AG09309 (cell line): ENCODE data around the gene SCARF2.

ENCODE experiments used
- DNase-seq: peaks from one replicate; pipeline ENCODE4 v3.0.0-alpha.2; 2010; ENCODE audit warnings: low read depth
- H3K4me3 ChIP-seq: 2 replicates; pipeline ENCODE4 v1.5.1; 2011; ENCODE audit warnings: mild to moderate bottlenecking, low read depth, low read length, moderate library complexity; ENCODE audit not compliant: control insufficient read depth
- TF ChIP-seq, protein P1 (sequence below): IDR thresholded peaks from 2 replicates; pipeline ENCODE4 v1.5.1; 2011; ENCODE audit warnings: mild to moderate bottlenecking, low read depth, low read length, inconsistent platforms; ENCODE audit not compliant: insufficient read depth, control insufficient read depth; ENCODE audit errors: missing control alignments

SCARF2 gene

DNA sequence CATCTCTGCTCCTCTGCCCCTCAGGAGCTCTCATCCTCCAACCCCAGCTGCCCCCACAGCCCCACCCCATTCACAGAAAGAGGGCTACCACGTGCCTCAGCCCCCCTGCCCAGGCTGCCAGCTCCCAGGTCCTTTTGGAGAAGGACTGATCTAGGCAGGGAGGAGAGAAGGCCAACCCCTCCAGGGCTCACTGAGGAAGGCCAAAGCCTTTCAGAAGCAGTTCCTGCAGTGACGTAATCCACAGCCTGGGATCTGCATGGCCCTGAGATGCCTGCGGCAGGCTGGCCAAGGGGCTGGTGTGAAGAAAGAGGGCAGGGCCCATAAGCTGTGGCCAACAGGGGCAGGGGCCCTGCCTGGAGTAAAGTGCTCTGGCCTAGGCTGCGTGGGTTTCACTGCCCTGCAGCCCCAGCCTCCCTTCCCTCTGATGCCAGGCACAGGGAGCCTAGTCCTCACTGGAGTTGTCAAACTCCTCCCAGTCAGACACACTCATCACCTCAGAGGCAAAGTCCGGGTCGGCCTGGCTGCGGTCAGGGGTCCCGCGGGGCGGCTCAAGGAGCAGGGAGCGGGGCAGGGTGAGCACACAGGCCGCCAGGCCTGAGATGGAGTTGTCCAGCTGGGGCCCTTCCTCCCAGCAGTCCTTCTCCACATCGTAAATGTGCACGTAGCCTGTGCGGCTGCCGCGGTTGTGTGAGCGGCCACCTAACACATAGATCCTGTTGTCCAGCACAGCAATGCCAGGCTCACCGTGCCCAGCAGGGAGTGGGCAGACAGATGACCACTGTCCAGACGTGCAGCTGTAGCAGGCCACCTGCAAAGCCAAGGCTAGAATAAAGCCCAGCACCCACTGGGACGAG lies 4.2 kb upstream of the SCARF2 start:
- TF ChIP-seq, protein P1, sequence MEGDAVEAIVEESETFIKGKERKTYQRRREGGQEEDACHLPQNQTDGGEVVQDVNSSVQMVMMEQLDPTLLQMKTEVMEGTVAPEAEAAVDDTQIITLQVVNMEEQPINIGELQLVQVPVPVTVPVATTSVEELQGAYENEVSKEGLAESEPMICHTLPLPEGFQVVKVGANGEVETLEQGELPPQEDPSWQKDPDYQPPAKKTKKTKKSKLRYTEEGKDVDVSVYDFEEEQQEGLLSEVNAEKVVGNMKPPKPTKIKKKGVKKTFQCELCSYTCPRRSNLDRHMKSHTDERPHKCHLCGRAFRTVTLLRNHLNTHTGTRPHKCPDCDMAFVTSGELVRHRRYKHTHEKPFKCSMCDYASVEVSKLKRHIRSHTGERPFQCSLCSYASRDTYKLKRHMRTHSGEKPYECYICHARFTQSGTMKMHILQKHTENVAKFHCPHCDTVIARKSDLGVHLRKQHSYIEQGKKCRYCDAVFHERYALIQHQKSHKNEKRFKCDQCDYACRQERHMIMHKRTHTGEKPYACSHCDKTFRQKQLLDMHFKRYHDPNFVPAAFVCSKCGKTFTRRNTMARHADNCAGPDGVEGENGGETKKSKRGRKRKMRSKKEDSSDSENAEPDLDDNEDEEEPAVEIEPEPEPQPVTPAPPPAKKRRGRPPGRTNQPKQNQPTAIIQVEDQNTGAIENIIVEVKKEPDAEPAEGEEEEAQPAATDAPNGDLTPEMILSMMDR: no peak
- no peak for DNase-seq
- H3K4me3 ChIP-seq: no peak overlapping the region

DNA sequence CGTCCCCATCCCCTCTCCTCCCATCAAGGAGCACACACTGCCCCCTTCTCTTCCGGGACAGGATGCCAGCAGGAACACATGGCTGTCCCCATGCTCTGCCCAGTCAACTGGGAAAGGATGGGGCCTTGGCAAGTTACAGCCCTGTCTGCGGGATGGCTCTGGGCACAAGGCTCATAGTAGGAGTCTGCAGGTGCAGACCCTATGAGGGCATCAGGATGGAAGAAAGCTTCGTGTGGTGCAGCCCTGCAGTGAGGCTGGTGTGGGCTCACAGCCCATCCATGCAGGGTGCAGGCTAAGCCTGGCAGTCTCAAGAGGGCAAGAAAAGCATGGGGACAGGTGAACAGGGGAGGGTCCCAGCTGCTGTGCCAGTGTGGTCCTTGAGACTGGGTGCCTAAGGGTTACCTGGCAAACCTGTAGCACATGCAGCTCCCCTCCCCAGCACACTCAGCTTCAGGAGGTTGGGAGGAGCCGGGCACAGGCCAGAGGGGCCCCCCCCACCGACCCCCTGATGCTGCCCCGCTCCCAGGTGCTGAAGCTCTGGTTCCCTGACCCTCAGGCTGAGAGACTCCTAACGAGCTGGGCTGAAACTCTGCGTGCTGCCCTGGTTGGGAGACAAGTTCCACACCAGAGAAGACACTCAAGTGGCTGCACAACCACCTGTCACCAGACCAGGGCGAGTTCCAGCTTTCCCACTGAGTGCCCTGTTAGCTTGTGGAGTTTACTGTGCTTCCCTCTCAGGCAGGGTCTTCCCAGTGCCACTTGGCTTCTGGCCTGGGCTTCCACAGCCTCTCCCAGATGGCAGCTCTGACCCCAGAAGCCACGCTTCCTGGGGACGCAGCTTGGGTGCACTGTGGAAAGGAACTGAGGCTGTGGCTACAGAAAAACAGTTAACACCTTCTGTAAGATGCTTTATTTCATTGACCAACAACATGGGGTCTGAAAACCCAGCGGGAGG lies 3.3 kb upstream of the SCARF2 start:
- TF ChIP-seq, protein P1: no peak
- no peak for DNase-seq
- H3K4me3 ChIP-seq: no peak overlapping the region

DNA sequence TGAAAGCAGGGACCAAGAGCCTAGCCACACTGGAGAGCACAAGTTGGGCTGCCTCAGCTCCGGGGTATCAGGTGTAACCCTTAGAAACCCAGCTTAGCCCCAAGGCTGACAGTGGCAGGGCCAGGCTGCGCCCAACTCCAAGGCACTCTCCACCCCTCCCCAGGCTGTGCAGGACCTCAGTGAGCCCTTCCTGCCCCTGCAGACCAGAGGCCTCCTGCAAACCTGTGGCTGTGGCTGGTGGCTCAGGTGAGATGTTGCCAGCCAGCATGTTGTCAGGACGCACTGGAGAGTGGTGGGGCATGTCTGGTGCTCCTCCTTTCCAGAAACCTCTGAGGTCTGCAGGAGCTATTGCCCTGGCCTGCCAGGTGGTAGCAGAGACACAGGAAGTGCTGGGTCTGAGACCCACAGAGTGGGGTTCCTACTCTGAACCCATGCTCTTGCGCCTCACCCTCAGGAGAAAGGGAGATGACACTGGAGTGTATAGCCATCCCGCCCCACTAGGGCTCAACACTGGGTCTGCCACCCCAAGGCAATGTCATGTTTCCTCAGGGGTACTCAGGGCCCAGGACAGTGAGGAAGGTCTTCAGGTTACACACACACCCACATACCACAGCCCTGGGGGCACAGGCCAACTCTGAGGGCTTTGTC lies 2.4 kb upstream of the SCARF2 start:
- no peak overlapping the region for H3K4me3 ChIP-seq
- TF ChIP-seq, protein P1: no peak
- DNase-seq: no peak

DNA sequence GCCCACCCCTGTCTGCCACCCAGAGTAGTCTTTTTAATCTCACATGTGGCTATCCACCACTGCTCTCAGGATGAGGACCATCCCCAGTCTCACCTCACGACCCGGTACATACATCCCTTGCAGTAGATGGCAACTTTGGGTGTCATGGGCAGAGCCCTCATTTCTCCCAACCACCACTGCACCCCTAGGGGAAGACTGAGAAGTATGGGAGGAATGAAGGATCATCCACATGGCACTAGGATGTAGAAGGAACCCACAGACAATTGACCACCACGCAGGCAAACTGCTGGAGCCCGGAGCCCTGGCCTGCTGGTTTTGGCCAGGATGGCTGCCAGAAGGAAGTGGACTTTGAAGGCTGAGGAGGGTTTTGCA lies 1.9 kb upstream of the SCARF2 start:
- DNase-seq: no peak
- no peak overlapping the region for H3K4me3 ChIP-seq

DNA sequence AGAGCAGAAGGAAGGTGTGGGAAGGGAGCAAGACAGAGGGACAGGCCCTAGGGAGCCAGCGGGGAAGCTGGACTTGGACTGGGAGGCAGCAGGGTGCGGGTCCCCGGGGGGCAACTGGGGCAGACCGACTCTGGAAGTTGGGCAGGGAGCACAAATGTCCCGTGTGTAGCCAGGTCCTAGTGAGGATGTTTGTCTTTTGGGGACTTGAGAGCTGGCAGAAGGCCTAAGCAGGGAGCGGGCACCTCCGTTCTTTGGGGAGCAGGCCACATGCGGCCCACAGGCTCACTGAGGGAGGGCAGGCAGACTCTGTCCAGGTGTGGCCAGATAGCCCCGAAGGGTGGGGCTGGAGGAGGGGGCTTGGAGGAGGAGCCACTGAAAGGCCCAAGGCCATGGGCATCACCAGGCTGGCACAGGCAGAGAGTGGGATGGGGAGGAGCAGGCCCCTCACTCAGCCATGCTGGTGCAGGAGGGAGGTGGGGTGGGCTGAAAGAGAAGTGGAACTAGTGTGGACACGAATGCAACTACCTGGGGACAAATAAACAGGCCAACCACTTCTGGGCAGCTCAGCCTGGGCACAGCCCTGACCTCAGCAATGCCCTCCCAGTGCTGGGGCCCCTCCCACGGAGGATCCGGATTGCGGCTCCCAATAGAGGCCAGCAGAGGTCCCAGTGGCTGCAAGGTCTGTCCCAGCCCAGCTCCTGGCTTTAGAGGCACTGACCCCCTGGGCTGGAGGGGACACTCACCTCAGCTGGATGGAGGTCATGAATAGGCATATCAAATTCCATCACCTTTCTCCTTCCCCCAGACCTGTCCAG lies 1.3 kb upstream of the SCARF2 start:
- H3K4me3 ChIP-seq: peak overlapping the region; percentile 91
- TF ChIP-seq, protein P1: peak; percentile 50

More for the DNA sequence above, 1.9 kb upstream of the SCARF2 start:
- TF ChIP-seq, protein P1: no peak

GRCh38 chr22:20438427-20438677 lies 727 bp upstream of the SCARF2 start:
- DNase-seq: no peak
- TF ChIP-seq, protein P1: no peak
- peak overlapping the region; percentile 91 for H3K4me3 ChIP-seq

More for the DNA sequence above, 1.3 kb upstream of the SCARF2 start:
- DNase-seq: no peak
